T1000 (cell line): ENCODE data around the gene FRK.
"Not testable (repeated sequence)": the region's sequence is repeated elsewhere in the genome, so short reads cannot be mapped to it uniquely, and the experiment has no call there.

ENCODE experiments used
- DNase-seq: peaks from one replicate; lab custom pipeline; 2025; ENCODE audit warnings: mixed read lengths; lab: John Stamatoyannopoulos, UW

FRK gene

DNA sequence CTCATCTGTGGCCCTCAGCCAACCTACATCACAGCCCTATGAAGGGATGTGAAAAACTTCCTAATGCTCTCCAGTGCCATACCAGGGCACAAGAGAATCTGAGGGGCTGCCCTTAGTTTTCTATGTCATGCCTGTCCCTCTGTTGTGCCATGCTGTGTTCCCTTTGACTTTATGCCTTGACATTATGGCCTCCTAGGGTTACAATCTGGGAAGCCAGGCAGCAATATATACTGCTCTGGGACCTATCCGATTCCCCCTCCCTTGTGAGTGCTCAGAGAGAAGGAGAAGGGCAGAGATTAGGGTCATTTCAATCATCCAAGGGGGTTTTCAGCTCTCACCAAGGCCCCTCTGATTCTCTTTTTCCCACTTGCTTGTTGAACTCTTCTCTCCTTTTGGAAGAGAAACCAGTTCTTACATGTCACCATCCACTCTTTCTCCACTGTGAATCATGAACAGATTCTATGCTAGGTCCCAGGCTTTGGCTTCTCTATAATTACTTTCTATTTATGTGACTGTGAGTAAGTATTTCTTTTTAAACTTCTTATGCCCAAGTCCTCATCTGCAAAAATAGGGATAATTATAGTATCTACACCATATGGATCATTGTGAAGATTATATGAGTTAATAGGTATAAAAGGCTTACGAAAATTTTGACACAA lies 14.2 kb upstream of the FRK start:
- DNase-seq: no peak

DNA sequence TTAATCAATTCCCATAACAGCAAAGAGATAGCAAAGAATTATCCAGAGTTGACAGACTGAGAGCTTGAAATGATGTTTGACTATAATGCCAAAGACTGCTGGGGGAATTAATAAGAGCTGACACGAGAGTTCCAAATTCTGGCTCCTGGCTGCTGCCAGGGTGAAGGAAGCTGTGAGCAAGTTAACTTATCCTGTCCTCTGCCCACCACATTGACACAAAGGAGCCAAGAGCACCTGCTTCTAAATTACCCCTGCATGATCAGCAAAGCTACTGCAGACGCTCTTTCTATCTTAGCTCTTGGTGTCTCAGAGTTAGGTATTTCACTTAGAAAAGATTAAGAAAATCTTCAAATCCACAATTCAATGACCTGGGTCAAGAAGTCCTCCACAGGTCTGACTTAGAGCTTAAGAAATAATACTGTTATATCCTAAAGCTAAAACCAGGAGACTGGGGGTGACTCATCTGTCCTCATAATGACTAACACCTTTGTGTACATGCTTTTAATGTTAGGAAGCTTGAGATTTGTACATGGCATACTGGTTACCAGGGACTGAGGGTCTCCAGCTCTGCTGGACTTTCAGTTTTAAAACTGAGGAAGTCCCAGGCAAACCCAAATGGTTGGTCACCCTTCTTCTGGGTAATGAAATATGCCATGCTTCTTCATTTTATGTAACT lies 13.2 kb upstream of the FRK start:
- no peak for DNase-seq

DNA sequence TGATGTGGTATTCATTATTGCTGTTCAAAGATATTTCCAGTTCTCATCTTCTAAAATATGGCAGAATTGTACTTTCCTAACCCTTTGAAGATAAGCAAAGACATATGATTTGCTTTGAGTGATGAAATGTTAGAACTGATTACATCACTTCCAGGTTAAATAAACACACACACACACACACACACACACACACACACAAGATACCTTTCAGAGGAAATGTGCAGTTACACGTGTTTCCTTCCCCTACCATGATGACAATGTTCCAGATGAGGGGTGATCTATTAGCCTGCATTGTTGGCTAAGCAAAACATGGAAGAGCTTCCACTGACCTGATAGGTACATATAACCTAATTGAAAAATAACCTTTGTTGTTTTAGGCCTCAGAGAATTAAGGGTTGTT lies 11.7 kb upstream of the FRK start:
- DNase-seq: no peak

DNA sequence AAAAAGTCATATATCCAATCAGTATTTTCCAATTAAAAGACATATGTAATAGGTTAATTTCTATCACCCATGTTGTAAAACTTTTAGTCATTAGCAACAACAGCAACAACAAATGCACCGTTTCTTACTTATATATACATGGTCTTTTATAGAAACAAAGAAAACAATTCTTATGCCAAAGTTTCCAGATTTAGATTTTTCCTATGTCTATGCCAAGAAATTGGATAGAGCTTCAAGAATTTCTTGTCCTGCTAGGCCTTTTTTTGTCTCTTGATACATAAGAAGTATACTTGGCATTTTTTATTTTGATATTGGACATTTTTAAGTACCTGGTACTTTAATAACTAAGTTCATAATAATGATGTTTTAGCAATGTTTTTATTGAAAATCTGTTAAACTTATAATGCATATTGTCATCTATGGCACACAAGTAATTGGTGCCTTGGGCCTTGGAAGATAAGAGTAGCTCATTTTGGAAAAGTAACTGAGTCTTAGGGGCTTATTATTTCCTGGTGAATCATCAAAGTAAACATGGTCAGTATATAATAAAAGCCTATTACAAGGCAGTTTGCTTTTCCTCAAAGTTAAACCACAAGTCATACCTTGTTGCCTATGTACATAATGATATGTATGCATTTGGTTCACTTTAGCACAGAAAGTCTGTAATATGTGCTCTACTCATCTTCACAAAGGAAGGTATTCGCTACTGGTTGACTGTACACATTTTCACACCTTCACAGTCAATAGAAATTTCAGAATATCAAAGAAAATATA lies 10.1 kb upstream of the FRK start:
- DNase-seq: no peak

- DNase-seq: no peak
These were observed 9.4 kb upstream of the FRK start for GRCh38 chr6:116070101-116070500.

GRCh38 chr6:116066789-116067188 lies 6.1 kb upstream of the FRK start:
- no peak for DNase-seq

GRCh38 chr6:116064666-116065065 lies 4.0 kb upstream of the FRK start:
- no peak for DNase-seq

DNA sequence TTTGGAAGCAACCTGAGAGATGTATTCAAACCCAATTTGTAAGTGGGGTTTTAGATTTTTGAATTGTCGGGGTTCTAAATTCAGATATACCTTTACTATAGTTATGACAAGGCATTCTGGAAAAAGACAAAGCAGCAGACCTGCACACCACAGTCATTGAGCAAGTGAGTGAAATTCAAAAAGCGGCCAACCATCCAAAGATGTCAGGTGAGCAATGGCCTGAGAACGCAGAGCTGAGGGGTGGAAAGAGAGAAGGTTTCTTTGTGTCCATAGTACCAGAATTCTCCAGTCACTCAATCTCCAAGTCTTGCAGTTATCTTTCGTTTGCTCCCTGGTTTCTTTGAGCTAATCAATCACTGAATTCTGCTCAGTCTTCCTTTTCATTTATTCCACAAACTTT lies 1.8 kb upstream of the FRK start:
- DNase-seq: no peak

DNA sequence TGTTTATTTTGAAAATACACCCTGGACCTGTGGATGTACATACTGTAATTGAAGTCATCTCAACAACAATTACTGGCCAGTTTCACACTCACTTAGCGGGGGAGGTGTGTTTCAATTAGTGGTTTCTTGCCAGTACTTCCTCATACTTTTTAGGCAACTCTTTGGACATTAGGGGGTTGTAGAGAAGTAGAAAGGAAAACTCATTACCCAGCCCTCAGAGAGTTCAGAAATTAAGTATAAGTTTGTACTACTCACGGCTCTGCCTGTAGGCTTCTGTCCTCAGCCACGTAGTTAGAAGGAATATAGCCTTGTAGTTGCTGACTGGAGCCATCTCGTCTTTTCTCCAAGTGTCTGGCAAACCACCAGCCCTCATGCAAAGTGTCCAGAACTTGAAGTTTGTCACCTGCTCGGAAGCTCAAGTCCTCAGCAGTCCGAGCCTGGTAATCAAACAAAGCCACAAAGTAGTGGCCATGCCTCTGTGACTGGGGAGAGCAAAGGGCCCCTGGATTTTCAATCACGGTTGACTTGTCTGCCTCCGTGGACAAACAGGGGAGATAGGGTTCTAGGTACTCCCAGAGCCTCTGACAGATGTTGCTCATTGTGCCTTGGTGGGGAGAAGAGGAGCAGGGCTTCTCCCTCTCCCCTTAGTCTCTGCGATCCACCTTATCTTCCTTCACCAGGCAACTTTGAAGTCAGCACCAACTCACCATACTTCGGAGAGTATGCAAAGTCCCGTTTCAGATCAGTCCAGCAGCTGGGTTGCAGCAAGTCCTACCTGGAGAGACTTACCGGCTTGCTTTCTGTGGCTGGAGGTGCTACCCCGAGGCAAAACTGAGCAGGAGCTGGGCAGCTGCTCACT lies 749 bp downstream of the FRK start:
- no peak for DNase-seq

DNA sequence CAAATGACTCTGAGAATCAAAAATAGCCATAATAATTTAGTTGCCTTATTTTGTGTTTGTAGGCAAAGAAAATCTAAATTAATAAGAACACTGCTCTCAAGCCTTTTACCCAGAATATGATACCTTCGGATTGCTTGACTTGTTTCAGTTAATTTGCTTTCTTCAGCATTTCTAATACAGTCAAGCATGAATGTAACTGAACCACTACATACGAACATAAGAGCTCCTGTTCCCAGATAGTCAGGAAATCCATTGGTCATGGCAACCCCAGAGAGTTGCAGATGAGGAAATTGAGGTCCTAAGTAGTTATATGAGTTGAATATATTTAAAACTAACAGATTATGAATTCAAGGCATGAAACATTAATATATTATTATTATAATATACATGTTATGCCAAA lies 2.9 kb downstream of the FRK start:
- no peak for DNase-seq

GRCh38 chr6:116055513-116055912 lies 5.2 kb downstream of the FRK start:
- DNase-seq: no peak

GRCh38 chr6:116051244-116051643 lies 9.4 kb downstream of the FRK start:
- DNase-seq: no peak

DNA sequence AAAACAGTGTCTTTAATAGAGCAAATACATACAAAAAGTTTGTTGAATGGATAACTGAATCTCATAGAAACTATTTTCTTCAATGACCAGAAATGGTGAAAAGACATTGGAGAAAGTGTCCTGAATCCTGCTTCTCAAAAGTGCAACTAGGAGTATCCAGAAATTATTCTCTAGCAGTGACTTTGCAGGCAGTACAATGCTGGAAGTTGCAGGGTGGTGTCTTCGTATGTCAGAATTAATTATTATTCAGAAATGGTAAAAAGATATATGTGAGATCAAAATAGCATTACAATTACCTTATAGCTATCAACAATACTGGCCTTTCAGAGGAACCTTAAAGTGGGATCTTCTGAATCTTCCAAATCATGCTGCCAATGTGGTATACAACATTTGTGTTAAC lies 10.0 kb downstream of the FRK start:
- DNase-seq: no peak

- no peak for DNase-seq
These were observed 11.4 kb downstream of the FRK start for GRCh38 chr6:116049321-116049720.

DNA sequence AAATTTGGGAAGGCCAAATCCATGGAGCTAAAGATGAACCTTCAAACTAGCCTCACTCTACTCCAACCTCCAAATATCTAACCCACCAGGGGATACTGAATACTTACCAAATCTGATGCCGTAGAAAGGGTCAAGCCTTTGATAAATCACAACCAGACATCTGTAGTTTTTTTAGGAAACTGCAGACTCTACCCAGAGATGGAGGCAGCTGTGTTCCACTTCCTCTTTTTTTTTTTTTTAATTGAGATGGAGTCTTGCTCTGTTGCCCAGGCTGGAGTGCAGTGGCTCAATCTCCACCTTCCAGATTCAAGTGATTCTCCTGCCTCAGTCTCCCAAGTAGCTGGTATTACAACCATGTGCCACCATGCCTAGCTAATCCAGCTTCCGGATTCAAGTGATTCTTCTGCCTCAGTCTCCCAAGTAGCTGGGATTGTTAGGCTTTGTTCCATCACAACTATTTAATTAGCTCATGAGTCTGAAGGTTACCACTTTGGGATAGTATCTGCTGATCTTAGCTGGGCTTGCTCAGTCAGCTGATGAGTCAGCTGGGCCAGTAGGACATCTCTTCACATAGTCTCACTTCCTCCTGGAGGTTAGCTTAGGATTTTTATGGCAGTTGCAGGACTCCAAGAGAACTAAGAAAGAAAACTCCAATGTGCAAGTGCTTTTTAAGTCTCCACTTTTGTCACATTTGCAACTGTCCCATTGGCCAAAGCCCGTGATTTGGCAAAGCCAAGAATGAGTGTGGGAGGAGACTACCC lies 13.3 kb downstream of the FRK start:
- no peak for DNase-seq

GRCh38 chr6:116046737-116047136 lies 14.0 kb downstream of the FRK start:
- no peak for DNase-seq

GRCh38 chr6:116046272-116046671 lies 14.4 kb downstream of the FRK start:
- DNase-seq: not testable (repeated sequence)

DNA sequence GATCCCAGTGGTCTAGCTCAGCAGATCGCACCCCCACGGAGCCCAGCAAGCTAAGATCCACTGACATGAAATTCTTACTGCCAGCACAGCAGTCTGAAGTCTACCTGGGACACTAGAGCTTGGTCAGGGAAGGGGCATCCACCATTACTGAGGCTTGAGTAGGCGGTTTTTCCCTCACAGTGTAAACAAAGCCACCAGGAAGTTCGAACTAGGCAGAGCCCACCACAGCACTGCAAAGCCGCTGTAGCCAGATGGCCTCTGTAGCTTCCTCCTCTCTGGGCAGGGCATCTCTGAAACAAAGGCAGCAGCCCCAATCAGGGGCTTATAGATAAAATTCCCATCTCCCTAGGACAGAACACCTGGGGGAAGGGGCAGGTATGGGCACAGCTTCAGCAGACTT lies 18.8 kb downstream of the FRK start:
- DNase-seq: no peak

DNA sequence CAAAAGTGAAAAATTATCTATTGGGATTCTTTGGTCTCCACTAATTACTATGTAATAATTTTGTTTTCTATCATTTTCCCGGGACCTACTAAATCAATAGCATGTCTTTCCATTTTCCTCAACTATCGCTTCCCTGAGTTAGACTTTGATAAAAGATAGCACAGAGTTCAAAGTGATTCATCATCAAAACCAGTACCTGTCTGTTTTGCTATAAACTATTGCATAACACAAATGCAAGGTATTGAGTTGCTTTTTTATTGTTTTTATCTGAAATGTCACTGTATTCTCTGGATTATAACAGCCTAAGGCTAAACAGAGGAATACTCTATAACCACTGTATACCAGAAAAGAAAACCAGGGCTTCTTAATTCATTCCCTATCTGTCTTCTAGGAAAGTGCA lies 19.7 kb downstream of the FRK start:
- DNase-seq: no peak

DNA sequence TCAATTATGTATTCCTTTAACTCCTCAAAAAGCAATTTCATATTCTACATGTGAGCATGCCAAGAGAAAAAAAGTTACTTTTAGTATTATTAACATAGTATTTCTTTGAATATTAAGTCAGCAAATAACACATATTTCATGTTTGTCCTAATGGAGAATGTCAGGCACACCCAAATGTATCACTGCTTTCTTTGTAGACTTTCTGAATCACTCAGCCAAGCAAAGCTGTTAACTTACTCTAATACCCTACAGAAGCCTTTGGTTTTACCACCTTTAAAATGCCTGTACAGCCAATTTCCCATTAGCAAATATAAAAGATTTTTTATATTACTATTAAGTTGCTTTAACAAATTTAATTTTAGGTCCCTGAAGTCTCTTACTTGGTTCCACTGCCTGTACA lies 23.8 kb downstream of the FRK start:
- no peak for DNase-seq

- DNase-seq: no peak
These were observed 24.5 kb downstream of the FRK start for GRCh38 chr6:116036075-116036773.
